ENCODE measurements around the gene AFF2.
"Not testable (repeated sequence)": the region's sequence is repeated elsewhere in the genome, so short reads cannot be mapped to it uniquely, and the experiment has no call there.

The AFF2 gene

GRCh38 chrX:148643460-148643859 lies 143.0 kb downstream of the AFF2 start:
- Histone ChIP-seq H3K27me3 (ENCODE audit: insufficient read depth, low read length) (no peaks in the 10 kb centered on the region), H3K36me3 (ENCODE audit: insufficient read depth, low read length) (no peaks in the 10 kb centered on the region), H3K9ac (ENCODE audit: low read depth, low read length) (no peak overlapping the region), H3K4me1 (ENCODE audit: insufficient read depth, low read length) (no peaks in the 10 kb centered on the region), H3K27ac (ENCODE audit: low read depth, low read length) (no peak overlapping the region), H3K4me3 (ENCODE audit: low read length) (no peak overlapping the region), H3K9me3 (ENCODE audit: insufficient read depth, low read depth, low read length) (no peaks in the 10 kb centered on the region)
- whole genome bisulfite sequencing = 100% methylated on average over 2 of the region's 3 CpGs

GRCh38 chrX:148647651-148648050 lies 147.2 kb downstream of the AFF2 start:
- Histone ChIP-seq H3K9me3 (ENCODE audit: insufficient read depth, low read depth, low read length) (no peaks in the 10 kb centered on the region), H3K27me3 (ENCODE audit: insufficient read depth, low read length) (no peaks in the 10 kb centered on the region), H3K27ac (ENCODE audit: low read depth, low read length) (no peak overlapping the region), H3K4me3 (ENCODE audit: low read length) (no peak overlapping the region), H3K36me3 (ENCODE audit: insufficient read depth, low read length) (no peaks in the 10 kb centered on the region), H3K9ac (ENCODE audit: low read depth, low read length) (no peak overlapping the region), H3K4me1 (ENCODE audit: insufficient read depth, low read length) (peaks cover 5% of the 10 kb centered on the region; the same call in 1 of the 2 replicates)
- WGBS = 95% methylated on average over 4 of the region's 4 CpGs

DNA sequence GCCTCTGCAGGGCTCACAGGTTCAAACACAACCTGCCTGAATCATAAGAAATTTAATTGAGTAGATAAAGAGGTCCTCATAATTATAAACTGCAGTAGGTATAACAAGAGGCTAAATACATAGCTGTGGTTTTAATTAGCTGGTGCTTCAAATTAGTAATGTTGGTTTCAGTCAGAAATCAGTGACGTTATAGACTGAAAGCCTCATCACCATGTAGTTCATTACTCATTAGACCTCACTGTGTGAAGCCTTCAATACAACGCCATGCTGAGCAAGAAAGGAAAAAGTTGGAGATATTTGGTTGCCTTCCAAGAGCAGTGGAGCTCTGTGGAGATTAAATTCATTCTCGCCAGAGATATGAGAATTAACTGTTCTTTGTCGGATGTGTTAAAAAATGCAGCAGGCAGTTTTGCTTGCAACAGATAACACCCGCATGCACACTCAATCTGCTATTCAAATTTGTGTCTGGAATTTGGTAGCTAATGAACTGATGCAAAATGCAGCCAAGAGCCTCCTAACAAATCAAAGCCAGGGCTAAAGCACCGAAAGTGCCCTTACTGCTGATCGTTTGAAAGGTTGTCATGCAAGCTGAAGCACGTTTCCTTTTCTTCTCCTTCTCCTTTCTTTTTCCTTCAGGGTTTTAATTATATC lies 148.9 kb downstream of the AFF2 start:
- 80% methylated on average over 7 of the region's 8 CpGs for WGBS
- Histone ChIP-seq H3K9me3 (ENCODE audit: insufficient read depth, low read depth, low read length) (no peaks in the 10 kb centered on the region), H3K27ac (ENCODE audit: low read depth, low read length) (no peak overlapping the region), H3K4me1 (ENCODE audit: insufficient read depth, low read length) (peaks cover 5% of the 10 kb centered on the region; the same call in 1 of the 2 replicates), H3K9ac (ENCODE audit: low read depth, low read length) (no peak overlapping the region), H3K4me3 (ENCODE audit: low read length) (no peak overlapping the region), H3K27me3 (ENCODE audit: insufficient read depth, low read length) (no peaks in the 10 kb centered on the region), H3K36me3 (ENCODE audit: insufficient read depth, low read length) (no peaks in the 10 kb centered on the region)

- Histone ChIP-seq H3K27me3 (ENCODE audit: insufficient read depth, low read length) (no peaks in the 10 kb centered on the region), H3K9me3 (ENCODE audit: insufficient read depth, low read depth, low read length) (no peaks in the 10 kb centered on the region), H3K4me3 (ENCODE audit: low read length) (no peak overlapping the region), H3K4me1 (ENCODE audit: insufficient read depth, low read length) (no peaks in the 10 kb centered on the region), H3K36me3 (ENCODE audit: insufficient read depth, low read length) (no peaks in the 10 kb centered on the region), H3K9ac (ENCODE audit: low read depth, low read length) (no peak overlapping the region), H3K27ac (ENCODE audit: low read depth, low read length) (no peak overlapping the region)
- 97% methylated on average over 4 of the region's 4 CpGs for WGBS
Measured at GRCh38 chrX:148658115-148658730, 157.8 kb downstream of the AFF2 start.

DNA sequence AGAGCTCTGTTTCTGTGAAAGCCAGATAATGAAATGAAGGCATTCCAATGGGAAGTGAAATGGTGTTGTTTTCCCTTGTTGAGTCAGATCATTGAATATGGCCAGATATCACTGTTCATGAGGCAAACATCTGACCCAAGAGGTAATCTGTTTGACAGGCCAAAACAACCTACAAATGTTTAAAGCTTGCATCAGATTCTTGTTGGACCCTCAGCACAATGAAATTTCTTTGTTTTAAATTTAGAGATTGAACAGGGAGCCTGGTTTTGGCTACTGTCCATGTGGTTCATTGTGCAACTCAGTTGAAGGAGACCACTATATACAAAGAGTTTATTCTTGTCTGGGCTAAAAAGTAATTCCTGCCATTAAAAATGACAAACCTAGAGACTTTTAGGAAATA lies 159.1 kb downstream of the AFF2 start:
- Histone ChIP-seq H3K4me3 (ENCODE audit: low read length) (no peak overlapping the region), H3K4me1 (ENCODE audit: insufficient read depth, low read length) (no peaks in the 10 kb centered on the region), H3K27ac (ENCODE audit: low read depth, low read length) (no peak overlapping the region), H3K9ac (ENCODE audit: low read depth, low read length) (no peak overlapping the region), H3K36me3 (ENCODE audit: insufficient read depth, low read length) (no peaks in the 10 kb centered on the region), H3K9me3 (ENCODE audit: insufficient read depth, low read depth, low read length) (no peaks in the 10 kb centered on the region), H3K27me3 (ENCODE audit: insufficient read depth, low read length) (no peaks in the 10 kb centered on the region)

- Histone ChIP-seq H3K36me3 (ENCODE audit: insufficient read depth, low read length) (no peaks in the 10 kb centered on the region), H3K4me1 (ENCODE audit: insufficient read depth, low read length) (no peaks in the 10 kb centered on the region), H3K9ac (ENCODE audit: low read depth, low read length) (no peak overlapping the region), H3K9me3 (ENCODE audit: insufficient read depth, low read depth, low read length) (no peaks in the 10 kb centered on the region), H3K27ac (ENCODE audit: low read depth, low read length) (no peak overlapping the region), H3K4me3 (ENCODE audit: low read length) (no peak overlapping the region), H3K27me3 (ENCODE audit: insufficient read depth, low read length) (no peaks in the 10 kb centered on the region)
Measured at GRCh38 chrX:148661035-148661434, 160.6 kb downstream of the AFF2 start.

- Histone ChIP-seq H3K4me3 (ENCODE audit: low read length) (no peak overlapping the region), H3K9ac (ENCODE audit: low read depth, low read length) (no peak overlapping the region), H3K9me3 (ENCODE audit: insufficient read depth, low read depth, low read length) (no peaks in the 10 kb centered on the region), H3K27ac (ENCODE audit: low read depth, low read length) (no peak overlapping the region), H3K27me3 (ENCODE audit: insufficient read depth, low read length) (no peaks in the 10 kb centered on the region), H3K36me3 (ENCODE audit: insufficient read depth, low read length) (no peaks in the 10 kb centered on the region), H3K4me1 (ENCODE audit: insufficient read depth, low read length) (no peaks in the 10 kb centered on the region)
- 96% methylated on average over 1 of the region's 1 CpG for WGBS
Measured at GRCh38 chrX:148662014-148662413, 161.6 kb downstream of the AFF2 start.

- H3K9ac ChIP-seq (ENCODE audit: low read depth, low read length) = no peak overlapping the region
- H3K27me3 ChIP-seq (ENCODE audit: insufficient read depth, low read length) = no peaks in the 10 kb centered on the region
- H3K9me3 ChIP-seq (ENCODE audit: insufficient read depth, low read depth, low read length) = no peaks in the 10 kb centered on the region; the same call in 1 of the 2 replicates
- no peak overlapping the region for H3K4me3 ChIP-seq (ENCODE audit: low read length)
- H3K27ac ChIP-seq (ENCODE audit: low read depth, low read length) = no peak overlapping the region
- H3K36me3 ChIP-seq (ENCODE audit: insufficient read depth, low read length) = no peaks in the 10 kb centered on the region
- no peaks in the 10 kb centered on the region for H3K4me1 ChIP-seq (ENCODE audit: insufficient read depth, low read length)
- WGBS = 97% methylated on average over 1 of the region's 1 CpG
Measured at GRCh38 chrX:148664171-148664570, 163.8 kb downstream of the AFF2 start.

DNA sequence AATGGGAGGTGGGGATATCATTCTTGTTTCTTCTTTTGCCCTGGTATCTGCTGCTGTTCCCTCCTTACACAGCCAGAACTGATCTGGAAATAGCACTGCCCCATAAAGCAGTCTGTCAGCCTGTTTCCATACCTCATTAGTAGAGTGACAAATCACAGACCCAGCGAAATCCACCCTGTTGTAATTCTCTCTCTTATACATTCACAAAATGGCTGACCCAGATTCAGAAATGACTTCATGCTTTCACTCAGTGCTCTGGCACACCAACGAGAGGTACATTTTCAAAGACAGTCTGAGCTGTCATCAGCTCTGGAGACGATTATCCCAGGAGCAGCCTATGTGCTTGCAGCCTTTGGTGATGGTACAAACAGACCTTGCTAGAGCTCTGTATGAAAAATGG lies 164.6 kb downstream of the AFF2 start:
- Histone ChIP-seq H3K27ac (ENCODE audit: low read depth, low read length) (no peak overlapping the region), H3K4me3 (ENCODE audit: low read length) (no peak overlapping the region), H3K9me3 (ENCODE audit: insufficient read depth, low read depth, low read length) (peaks cover 3% of the 10 kb centered on the region; the same call in 1 of the 2 replicates), H3K9ac (ENCODE audit: low read depth, low read length) (no peak overlapping the region), H3K27me3 (ENCODE audit: insufficient read depth, low read length) (no peaks in the 10 kb centered on the region), H3K4me1 (ENCODE audit: insufficient read depth, low read length) (no peaks in the 10 kb centered on the region), H3K36me3 (ENCODE audit: insufficient read depth, low read length) (no peaks in the 10 kb centered on the region)
- WGBS = 95% methylated on average over 3 of the region's 3 CpGs

DNA sequence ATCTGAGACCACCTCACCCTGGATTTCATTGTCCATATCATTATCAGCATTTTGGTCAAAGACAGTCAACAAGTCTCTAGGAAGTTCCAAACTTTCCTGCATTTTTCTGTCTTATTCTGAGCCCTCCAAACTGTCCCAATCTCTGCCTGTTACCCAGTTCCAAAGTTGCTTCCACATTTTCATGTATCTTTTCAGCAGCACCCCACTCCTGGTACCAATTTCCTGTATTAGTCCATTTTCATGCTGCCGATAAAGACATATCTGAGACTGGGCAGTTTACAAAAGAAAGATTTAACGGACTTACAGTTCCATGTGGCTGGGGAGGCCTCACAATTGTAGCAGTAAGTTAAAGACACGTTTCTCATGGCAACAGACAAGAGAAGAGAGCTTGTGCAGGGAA lies 168.8 kb downstream of the AFF2 start:
- not testable (repeated sequence) for H3K4me3 ChIP-seq (ENCODE audit: low read length); H3K36me3 ChIP-seq (ENCODE audit: insufficient read depth, low read length); H3K4me1 ChIP-seq (ENCODE audit: insufficient read depth, low read length); H3K27me3 ChIP-seq (ENCODE audit: insufficient read depth, low read length); H3K9ac ChIP-seq (ENCODE audit: low read depth, low read length); H3K27ac ChIP-seq (ENCODE audit: low read depth, low read length); H3K9me3 ChIP-seq (ENCODE audit: insufficient read depth, low read depth, low read length)
- 94% methylated on average over 3 of the region's 3 CpGs for WGBS

- Histone ChIP-seq H3K27me3 (ENCODE audit: insufficient read depth, low read length) (no peaks in the 10 kb centered on the region), H3K9ac (ENCODE audit: low read depth, low read length) (no peak overlapping the region), H3K36me3 (ENCODE audit: insufficient read depth, low read length) (no peaks in the 10 kb centered on the region), H3K4me3 (ENCODE audit: low read length) (no peak overlapping the region), H3K27ac (ENCODE audit: low read depth, low read length) (no peak overlapping the region), H3K4me1 (ENCODE audit: insufficient read depth, low read length) (no peaks in the 10 kb centered on the region), H3K9me3 (ENCODE audit: insufficient read depth, low read depth, low read length) (peaks cover 3% of the 10 kb centered on the region; the same call in 1 of the 2 replicates)
- 92% methylated on average over 3 of the region's 3 CpGs for WGBS
Measured at GRCh38 chrX:148670277-148670676, 169.9 kb downstream of the AFF2 start.

DNA sequence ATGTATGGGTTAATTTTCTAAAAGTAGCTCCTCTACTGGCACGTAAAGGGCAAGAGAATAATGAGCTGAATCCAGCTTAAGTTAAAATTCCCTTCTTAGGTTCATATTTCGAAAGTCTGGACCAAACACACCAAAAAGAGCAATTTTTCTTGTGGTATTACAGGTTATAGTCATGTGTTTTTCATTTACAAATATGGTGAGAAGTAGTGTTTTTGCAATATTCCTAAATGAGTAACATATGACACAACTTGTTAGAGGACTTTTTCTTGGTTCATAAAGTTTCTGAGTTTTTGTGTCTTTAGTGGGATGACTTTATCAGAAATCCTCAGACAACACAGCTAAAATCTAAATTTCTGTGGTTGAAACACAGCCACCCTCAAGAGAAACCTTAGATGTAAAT lies 172.1 kb downstream of the AFF2 start:
- H3K4me3 ChIP-seq (ENCODE audit: low read length) = no peak overlapping the region
- H3K9me3 ChIP-seq (ENCODE audit: insufficient read depth, low read depth, low read length) = peaks cover 3% of the 10 kb centered on the region; the same call in 1 of the 2 replicates
- no peaks in the 10 kb centered on the region for H3K4me1 ChIP-seq (ENCODE audit: insufficient read depth, low read length)
- H3K27me3 ChIP-seq (ENCODE audit: insufficient read depth, low read length) = no peaks in the 10 kb centered on the region
- no peaks in the 10 kb centered on the region for H3K36me3 ChIP-seq (ENCODE audit: insufficient read depth, low read length)
- 100% methylated on average over 1 of the region's 2 CpGs for WGBS
- H3K9ac ChIP-seq (ENCODE audit: low read depth, low read length) = no peak overlapping the region
- no peak overlapping the region for H3K27ac ChIP-seq (ENCODE audit: low read depth, low read length)
